ENCODE results near the gene MED12.

The MED12 gene

GRCh38 chrX:71102292-71102691, 16.1 kb upstream of the MED12 start:
- Histone ChIP-seq H3K36me3 (replicated peaks; ENCODE audit: insufficient read depth, low read length) (no peaks in the 10 kb centered on the region), H3K9me3 (replicated peaks; ENCODE audit: insufficient read depth, low read length) (no peaks in the 10 kb centered on the region), H3K9ac (ENCODE audit: low read length) (no peak overlapping the region), H3K4me2 (ENCODE audit: low read depth, low read length) (no peak overlapping the region), H3K4me1 (ENCODE audit: low read length) (0 out of 2 replicates have a peak, but pooled peaks cover 6% of the 10 kb centered on the region), H3K4me3 (ENCODE audit: low read length) (no peak overlapping the region), H2AFZ (ENCODE audit: low read length) (no peak overlapping the region), H4K20me1 (ENCODE audit: insufficient read depth, low read length) (no peaks in the 10 kb centered on the region), H3K9me2 (replicated peaks; ENCODE audit: insufficient read depth, low read length) (no peaks in the 10 kb centered on the region), H3K27me3 (replicated peaks; ENCODE audit: insufficient read depth, low read length) (no peaks in the 10 kb centered on the region), H3K27ac (ENCODE audit: low read length) (no peak overlapping the region), H3F3A (ENCODE audit: insufficient read depth, low read length) (no peaks in the 10 kb centered on the region), H3K79me2 (ENCODE audit: low read length) (no peaks in the 10 kb centered on the region)
- no peak for DNase-seq
- TF ChIP-seq, protein P1, sequence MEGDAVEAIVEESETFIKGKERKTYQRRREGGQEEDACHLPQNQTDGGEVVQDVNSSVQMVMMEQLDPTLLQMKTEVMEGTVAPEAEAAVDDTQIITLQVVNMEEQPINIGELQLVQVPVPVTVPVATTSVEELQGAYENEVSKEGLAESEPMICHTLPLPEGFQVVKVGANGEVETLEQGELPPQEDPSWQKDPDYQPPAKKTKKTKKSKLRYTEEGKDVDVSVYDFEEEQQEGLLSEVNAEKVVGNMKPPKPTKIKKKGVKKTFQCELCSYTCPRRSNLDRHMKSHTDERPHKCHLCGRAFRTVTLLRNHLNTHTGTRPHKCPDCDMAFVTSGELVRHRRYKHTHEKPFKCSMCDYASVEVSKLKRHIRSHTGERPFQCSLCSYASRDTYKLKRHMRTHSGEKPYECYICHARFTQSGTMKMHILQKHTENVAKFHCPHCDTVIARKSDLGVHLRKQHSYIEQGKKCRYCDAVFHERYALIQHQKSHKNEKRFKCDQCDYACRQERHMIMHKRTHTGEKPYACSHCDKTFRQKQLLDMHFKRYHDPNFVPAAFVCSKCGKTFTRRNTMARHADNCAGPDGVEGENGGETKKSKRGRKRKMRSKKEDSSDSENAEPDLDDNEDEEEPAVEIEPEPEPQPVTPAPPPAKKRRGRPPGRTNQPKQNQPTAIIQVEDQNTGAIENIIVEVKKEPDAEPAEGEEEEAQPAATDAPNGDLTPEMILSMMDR (IDR thresholded peaks at IDR 0.05; ENCODE audit: low read length): no peak
- TF ChIP-seq EZH2 (optimal IDR thresholded peaks at IDR 0.05; ENCODE audit: low read depth, low read length) (no peak), EZH2phosphoT487 (IDR thresholded peaks at IDR 0.05; ENCODE audit: low read length) (no peak)

DNA sequence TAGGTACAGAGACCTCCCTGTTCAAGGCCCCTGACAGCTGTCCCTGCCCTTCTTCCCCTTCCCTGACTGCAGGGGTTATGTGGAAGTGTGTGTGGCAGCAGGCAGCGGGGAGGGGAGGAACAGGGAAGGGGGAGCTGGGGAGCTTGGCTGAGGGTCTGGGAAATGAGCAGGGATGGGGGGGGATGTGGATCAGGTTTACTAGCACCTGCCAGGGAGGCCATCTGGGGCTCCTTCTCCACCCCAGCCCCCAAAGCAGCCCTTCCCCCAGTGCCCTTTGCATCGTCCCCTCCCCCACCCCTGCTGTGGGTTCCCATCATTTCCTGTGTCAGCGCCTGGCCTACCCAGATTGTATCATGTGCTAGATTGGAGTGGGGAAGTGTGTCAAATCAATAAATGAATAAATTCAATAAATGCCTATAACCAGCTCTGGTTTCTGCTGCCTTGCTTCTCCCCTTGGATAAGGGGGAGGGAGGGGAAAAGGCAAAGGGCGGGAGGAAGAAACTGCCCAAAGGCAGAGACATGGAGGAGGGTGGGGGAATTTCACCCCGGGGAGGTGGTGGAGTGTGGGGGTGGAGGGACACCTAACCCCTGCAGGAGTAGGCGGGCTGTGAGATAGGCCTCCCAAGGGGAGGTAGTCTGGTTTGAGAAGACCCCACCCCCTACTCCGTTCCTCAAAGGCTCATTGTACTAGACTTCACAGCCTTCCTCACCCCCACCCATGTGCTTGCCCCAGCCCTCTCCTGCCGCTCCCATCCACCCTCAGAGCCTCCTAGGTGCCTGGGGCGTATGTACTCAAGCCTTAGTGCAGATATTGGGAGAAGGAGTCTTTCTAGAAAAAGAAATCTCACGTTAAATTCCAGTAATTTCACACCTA, 15.0 kb upstream of the MED12 start:
- no peaks in the 10 kb centered on the region for H3F3A ChIP-seq (ENCODE audit: insufficient read depth, low read length)
- H3K79me2 ChIP-seq (ENCODE audit: low read length): no peaks in the 10 kb centered on the region
- no peak overlapping the region for H3K4me3 ChIP-seq (ENCODE audit: low read length)
- no peak for DNase-seq
- TF ChIP-seq EZH2phosphoT487 (IDR thresholded peaks at IDR 0.05; ENCODE audit: low read length) (no peak), EZH2 (optimal IDR thresholded peaks at IDR 0.05; ENCODE audit: low read depth, low read length) (no peak)
- TF ChIP-seq, protein P1 (IDR thresholded peaks at IDR 0.05; ENCODE audit: low read length): no peak
- H3K9ac ChIP-seq (ENCODE audit: low read length): no peak overlapping the region
- no peak overlapping the region for H2AFZ ChIP-seq (ENCODE audit: low read length)
- H4K20me1 ChIP-seq (ENCODE audit: insufficient read depth, low read length): no peaks in the 10 kb centered on the region
- no peak overlapping the region for H3K4me2 ChIP-seq (ENCODE audit: low read depth, low read length)
- 0 out of 2 replicates have a peak, but pooled peaks cover 6% of the 10 kb centered on the region for H3K4me1 ChIP-seq (ENCODE audit: low read length)
- H3K27ac ChIP-seq (ENCODE audit: low read length): no peak overlapping the region
- no peaks in the 10 kb centered on the region for H3K27me3 ChIP-seq (replicated peaks; ENCODE audit: insufficient read depth, low read length)
- H3K36me3 ChIP-seq (replicated peaks; ENCODE audit: insufficient read depth, low read length): no peaks in the 10 kb centered on the region
- H3K9me3 ChIP-seq (replicated peaks; ENCODE audit: insufficient read depth, low read length): no peaks in the 10 kb centered on the region
- H3K9me2 ChIP-seq (replicated peaks; ENCODE audit: insufficient read depth, low read length): no peaks in the 10 kb centered on the region

- H3F3A ChIP-seq (ENCODE audit: insufficient read depth, low read length): no peaks in the 10 kb centered on the region
- peaks cover 8% of the 10 kb centered on the region for H3K79me2 ChIP-seq (ENCODE audit: low read length)
- H3K36me3 ChIP-seq (replicated peaks; ENCODE audit: insufficient read depth, low read length): no peaks in the 10 kb centered on the region
- no peak overlapping the region for H3K27ac ChIP-seq (ENCODE audit: low read length)
- DNase-seq: no peak
- no peaks in the 10 kb centered on the region for H4K20me1 ChIP-seq (ENCODE audit: insufficient read depth, low read length)
- H3K9ac ChIP-seq (ENCODE audit: low read length): no peak overlapping the region
- no peak overlapping the region for H3K4me3 ChIP-seq (ENCODE audit: low read length)
- H3K27me3 ChIP-seq (replicated peaks; ENCODE audit: insufficient read depth, low read length): no peaks in the 10 kb centered on the region
- TF ChIP-seq, protein P1 (IDR thresholded peaks at IDR 0.05; ENCODE audit: low read length): no peak
- TF ChIP-seq EZH2 (optimal IDR thresholded peaks at IDR 0.05; ENCODE audit: low read depth, low read length) (no peak), EZH2phosphoT487 (IDR thresholded peaks at IDR 0.05; ENCODE audit: low read length) (no peak)
- H3K4me2 ChIP-seq (ENCODE audit: low read depth, low read length): no peak overlapping the region
- no peaks in the 10 kb centered on the region for H3K9me3 ChIP-seq (replicated peaks; ENCODE audit: insufficient read depth, low read length)
- no peaks in the 10 kb centered on the region for H3K9me2 ChIP-seq (replicated peaks; ENCODE audit: insufficient read depth, low read length)
- H3K4me1 ChIP-seq (ENCODE audit: low read length): peaks cover 12% of the 10 kb centered on the region
- H2AFZ ChIP-seq (ENCODE audit: low read length): no peak overlapping the region
Observed at GRCh38 chrX:71105628-71106027, 12.8 kb upstream of the MED12 start.
